ENCODE results near the gene CPD. TPM values are rescaled to one million over a fixed set of nuclear protein-coding genes. Genes with fewer than 3 reads are reported as not detected.

Gene CPD
- total and polyA plus RNA-seq, 2 of the 13 experiments (the other 11 are each of a cell fraction or from before 2014, with no cell fraction given), result 46.1 to 72.3 TPM

DNA sequence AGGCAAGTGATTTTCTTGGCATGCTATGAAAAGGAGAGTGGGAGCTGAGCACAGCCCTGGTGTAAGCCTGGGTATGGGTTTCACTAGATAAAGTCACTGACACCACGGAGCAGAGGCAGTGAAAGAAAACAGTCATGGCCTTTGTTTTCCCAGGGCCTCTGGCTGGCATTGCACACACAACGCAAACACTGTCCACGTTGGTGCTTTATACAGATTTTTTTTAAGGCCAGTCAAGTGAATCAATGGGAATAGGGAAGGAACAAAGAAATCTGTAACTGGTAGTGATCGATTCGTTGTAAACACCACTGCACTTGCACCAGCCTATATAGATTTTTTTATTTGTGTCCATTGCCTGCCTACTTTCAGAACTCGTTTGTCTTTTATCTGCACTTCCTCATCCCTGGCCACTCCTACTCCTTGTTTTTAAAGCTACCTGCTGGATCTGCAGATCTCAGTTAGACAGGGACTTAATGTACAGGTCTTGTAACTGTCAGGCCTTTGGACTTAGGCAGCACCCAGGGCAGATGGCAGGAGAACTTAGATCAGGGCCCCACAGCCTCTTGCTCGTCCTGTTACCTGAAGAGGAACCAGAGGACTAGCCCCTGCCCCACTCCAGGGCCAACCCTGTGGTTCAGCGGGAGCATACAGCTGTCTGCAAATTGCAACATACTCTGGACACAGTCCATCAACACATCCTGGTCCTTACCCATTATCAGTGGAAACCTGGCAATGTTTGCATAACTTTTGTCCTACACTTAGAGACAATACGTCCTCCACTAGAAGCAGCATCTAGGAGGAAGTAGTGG lies 34.2 kb upstream of the CPD start (continued):
- peak; percentile 59; the same call in 1 of the 2 replicates for TF ChIP-seq ZNF605 (CRISPR knock-in tag; IDR thresholded peaks at IDR 0.05)
- no peak for TF ChIP-seq ZNF44 (CRISPR knock-in tag; IDR thresholded peaks at IDR 0.05)
- no peak for TF ChIP-seq U2AF2 (IDR thresholded peaks at IDR 0.05; ENCODE audit: low read depth, low read length)
- peak; percentile 73; the same call in 1 of the 2 replicates for TF ChIP-seq ZNF816 (CRISPR knock-in tag; IDR thresholded peaks at IDR 0.05; ENCODE audit: borderline replicate concordance)
- no peak for TF ChIP-seq MATR3 (CRISPR knock-in tag; IDR thresholded peaks at IDR 0.05)
- no peak for TF ChIP-seq SP1 (IDR thresholded peaks at IDR 0.05)
- TF ChIP-seq SP1 (CRISPR knock-in tag; IDR thresholded peaks at IDR 0.05), result peak; percentile 71; the same call in 1 of the 2 replicates
- no peak for TF ChIP-seq ZNF484 (CRISPR knock-in tag; IDR thresholded peaks at IDR 0.05; ENCODE audit: borderline replicate concordance, low read depth)
- no peak for TF ChIP-seq HMGA1 (CRISPR knock-in tag; conservative IDR thresholded peaks at IDR 0.05)
- TF ChIP-seq THYN1 (CRISPR knock-in tag; IDR thresholded peaks at IDR 0.05; ENCODE audit: borderline replicate concordance, low read depth), result no peak
- no peak for TF ChIP-seq HES4 (CRISPR knock-in tag; IDR thresholded peaks at IDR 0.05; ENCODE audit: borderline replicate concordance)
- TF ChIP-seq ATF4 (CRISPR knock-in tag; IDR thresholded peaks at IDR 0.05), result peak in 1 of 2 experiments; percentile 96; a peak in 2 of 4 replicates
- peak; percentile 91 for TF ChIP-seq ZNF350 (CRISPR knock-in tag; IDR thresholded peaks at IDR 0.05; ENCODE audit: borderline replicate concordance, low read depth)
- TF ChIP-seq, protein P1, sequence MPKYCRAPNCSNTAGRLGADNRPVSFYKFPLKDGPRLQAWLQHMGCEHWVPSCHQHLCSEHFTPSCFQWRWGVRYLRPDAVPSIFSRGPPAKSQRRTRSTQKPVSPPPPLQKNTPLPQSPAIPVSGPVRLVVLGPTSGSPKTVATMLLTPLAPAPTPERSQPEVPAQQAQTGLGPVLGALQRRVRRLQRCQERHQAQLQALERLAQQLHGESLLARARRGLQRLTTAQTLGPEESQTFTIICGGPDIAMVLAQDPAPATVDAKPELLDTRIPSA (CRISPR knock-in tag; IDR thresholded peaks at IDR 0.05; ENCODE audit: borderline replicate concordance), result no peak
- TF ChIP-seq, protein P2, sequence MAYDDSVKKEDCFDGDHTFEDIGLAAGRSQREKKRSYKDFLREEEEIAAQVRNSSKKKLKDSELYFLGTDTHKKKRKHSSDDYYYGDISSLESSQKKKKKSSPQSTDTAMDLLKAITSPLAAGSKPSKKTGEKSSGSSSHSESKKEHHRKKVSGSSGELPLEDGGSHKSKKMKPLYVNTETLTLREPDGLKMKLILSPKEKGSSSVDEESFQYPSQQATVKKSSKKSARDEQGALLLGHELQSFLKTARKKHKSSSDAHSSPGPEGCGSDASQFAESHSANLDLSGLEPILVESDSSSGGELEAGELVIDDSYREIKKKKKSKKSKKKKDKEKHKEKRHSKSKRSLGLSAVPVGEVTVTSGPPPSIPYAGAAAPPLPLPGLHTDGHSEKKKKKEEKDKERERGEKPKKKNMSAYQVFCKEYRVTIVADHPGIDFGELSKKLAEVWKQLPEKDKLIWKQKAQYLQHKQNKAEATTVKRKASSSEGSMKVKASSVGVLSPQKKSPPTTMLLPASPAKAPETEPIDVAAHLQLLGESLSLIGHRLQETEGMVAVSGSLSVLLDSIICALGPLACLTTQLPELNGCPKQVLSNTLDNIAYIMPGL (CRISPR knock-in tag; IDR thresholded peaks at IDR 0.05; ENCODE audit: borderline replicate concordance in 1 of 2, low read depth in 1 of 2), result peak; percentile 43 to 48; a peak in 1 of 4 replicates
- TF ChIP-seq ZEB1 (IDR thresholded peaks at IDR 0.05; ENCODE audit: insufficient replicate concordance, low read depth), result peak; percentile 84
- no peak for TF ChIP-seq ZNF550 (CRISPR knock-in tag; IDR thresholded peaks at IDR 0.05; ENCODE audit: borderline replicate concordance)
- peak; percentile 78 for TF ChIP-seq TCF7 (IDR thresholded peaks at IDR 0.05; ENCODE audit: low read depth)
- peak; percentile 93; the same call in 1 of the 2 replicates for TF ChIP-seq SNAPC5 (CRISPR knock-in tag; IDR thresholded peaks at IDR 0.05; ENCODE audit: borderline replicate concordance)
- no peak for TF ChIP-seq JARID2 (CRISPR knock-in tag; IDR thresholded peaks at IDR 0.05; ENCODE audit: insufficient replicate concordance)
- no peak for TF ChIP-seq ZNF343 (CRISPR knock-in tag; IDR thresholded peaks at IDR 0.05)
- no peak for TF ChIP-seq NR3C1 (CRISPR knock-in tag; IDR thresholded peaks at IDR 0.05)
- TF ChIP-seq ZNF607 (CRISPR knock-in tag; IDR thresholded peaks at IDR 0.05; ENCODE audit: borderline replicate concordance), result no peak
- TF ChIP-seq SPEN (CRISPR knock-in tag; IDR thresholded peaks at IDR 0.05; ENCODE audit: low read depth), result peak; percentile 67
- peak; percentile 92 for TF ChIP-seq RARA (CRISPR knock-in tag; IDR thresholded peaks at IDR 0.05)
- TF ChIP-seq HNRNPLL (IDR thresholded peaks at IDR 0.05; ENCODE audit: low read depth, low read length, poor library complexity, severe bottlenecking), result no peak
- no peak for TF ChIP-seq ZNF468 (CRISPR knock-in tag; IDR thresholded peaks at IDR 0.05)
